ENCODE measurements around the gene USP31.

DNA sequence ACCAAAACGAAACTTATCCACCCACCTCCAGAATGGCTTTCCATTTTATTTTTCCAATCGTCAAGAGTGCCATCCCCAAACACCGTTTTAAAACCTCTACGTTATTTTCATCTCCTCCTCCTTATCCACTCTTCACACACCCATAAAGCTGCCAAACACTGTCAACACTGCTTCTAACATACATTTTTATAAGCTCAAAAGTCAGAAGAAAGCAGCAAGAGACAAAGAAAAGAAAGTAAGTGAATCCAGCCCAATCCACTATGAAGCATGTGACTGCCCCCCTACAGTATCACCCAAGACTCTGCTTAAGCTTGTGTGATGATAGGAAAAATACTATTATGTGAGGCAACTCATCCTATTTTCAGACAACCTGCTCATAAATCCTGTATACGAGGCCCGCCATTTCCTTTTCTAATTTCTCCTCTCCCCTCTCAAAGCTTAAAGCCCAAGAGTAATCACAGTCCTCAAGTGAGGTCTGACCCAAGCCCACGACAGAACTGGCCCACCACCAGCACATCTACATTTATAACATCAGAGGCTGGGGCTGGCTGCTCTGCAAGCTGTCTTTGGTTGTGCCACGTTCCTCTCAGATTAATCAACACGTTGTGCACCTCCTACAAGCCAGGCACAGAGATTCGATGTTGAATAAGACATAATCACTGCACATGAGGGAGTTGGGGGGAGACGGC lies 16.3 kb downstream of the USP31 start:
- TF ChIP-seq, protein P1, sequence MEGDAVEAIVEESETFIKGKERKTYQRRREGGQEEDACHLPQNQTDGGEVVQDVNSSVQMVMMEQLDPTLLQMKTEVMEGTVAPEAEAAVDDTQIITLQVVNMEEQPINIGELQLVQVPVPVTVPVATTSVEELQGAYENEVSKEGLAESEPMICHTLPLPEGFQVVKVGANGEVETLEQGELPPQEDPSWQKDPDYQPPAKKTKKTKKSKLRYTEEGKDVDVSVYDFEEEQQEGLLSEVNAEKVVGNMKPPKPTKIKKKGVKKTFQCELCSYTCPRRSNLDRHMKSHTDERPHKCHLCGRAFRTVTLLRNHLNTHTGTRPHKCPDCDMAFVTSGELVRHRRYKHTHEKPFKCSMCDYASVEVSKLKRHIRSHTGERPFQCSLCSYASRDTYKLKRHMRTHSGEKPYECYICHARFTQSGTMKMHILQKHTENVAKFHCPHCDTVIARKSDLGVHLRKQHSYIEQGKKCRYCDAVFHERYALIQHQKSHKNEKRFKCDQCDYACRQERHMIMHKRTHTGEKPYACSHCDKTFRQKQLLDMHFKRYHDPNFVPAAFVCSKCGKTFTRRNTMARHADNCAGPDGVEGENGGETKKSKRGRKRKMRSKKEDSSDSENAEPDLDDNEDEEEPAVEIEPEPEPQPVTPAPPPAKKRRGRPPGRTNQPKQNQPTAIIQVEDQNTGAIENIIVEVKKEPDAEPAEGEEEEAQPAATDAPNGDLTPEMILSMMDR (IDR thresholded peaks at IDR 0.05): no peak
- no peak for TF ChIP-seq POLR2A (IDR thresholded peaks at IDR 0.05)
